ENCODE data around the gene RNLS.

DNA sequence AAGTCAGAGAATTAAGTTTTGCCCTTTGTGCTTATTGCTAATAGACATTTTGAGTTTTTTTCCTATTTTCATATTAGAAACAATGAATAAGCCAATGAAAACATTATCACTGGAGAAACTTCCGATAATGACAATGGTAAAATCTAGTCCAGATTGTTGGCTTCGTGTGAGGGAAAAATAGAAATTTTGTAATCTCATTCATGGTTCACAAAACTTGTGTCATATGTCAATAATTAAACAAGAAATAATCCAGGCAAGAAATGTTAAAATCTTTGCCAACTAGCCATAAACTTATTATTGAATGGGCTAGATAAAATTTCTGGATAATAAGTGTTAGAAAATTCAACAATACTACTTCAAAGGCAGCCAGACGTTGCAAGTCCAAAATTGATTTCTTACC is 36.6 kb downstream of the RNLS start:
- TF ChIP-seq, protein P1, sequence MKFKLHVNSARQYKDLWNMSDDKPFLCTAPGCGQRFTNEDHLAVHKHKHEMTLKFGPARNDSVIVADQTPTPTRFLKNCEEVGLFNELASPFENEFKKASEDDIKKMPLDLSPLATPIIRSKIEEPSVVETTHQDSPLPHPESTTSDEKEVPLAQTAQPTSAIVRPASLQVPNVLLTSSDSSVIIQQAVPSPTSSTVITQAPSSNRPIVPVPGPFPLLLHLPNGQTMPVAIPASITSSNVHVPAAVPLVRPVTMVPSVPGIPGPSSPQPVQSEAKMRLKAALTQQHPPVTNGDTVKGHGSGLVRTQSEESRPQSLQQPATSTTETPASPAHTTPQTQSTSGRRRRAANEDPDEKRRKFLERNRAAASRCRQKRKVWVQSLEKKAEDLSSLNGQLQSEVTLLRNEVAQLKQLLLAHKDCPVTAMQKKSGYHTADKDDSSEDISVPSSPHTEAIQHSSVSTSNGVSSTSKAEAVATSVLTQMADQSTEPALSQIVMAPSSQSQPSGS (IDR thresholded peaks at IDR 0.05; ENCODE audit: low read length), result no peak
- TF ChIP-seq YY1 (IDR thresholded peaks at IDR 0.05; ENCODE audit: low read depth, low read length) (no peak), FOSL1 (IDR thresholded peaks at IDR 0.05; ENCODE audit: insufficient read depth, low read depth, low read length) (no peak), HDAC2 (IDR thresholded peaks at IDR 0.05; ENCODE audit: borderline replicate concordance in 1 of 2, low read depth in 2 of 2, low read length in 2 of 2) (no peak), MAFK (IDR thresholded peaks at IDR 0.05; ENCODE audit: low read depth, low read length) (no peak), CHD2 (IDR thresholded peaks at IDR 0.05; ENCODE audit: low read length) (no peak)
- TF ChIP-seq, protein P2, sequence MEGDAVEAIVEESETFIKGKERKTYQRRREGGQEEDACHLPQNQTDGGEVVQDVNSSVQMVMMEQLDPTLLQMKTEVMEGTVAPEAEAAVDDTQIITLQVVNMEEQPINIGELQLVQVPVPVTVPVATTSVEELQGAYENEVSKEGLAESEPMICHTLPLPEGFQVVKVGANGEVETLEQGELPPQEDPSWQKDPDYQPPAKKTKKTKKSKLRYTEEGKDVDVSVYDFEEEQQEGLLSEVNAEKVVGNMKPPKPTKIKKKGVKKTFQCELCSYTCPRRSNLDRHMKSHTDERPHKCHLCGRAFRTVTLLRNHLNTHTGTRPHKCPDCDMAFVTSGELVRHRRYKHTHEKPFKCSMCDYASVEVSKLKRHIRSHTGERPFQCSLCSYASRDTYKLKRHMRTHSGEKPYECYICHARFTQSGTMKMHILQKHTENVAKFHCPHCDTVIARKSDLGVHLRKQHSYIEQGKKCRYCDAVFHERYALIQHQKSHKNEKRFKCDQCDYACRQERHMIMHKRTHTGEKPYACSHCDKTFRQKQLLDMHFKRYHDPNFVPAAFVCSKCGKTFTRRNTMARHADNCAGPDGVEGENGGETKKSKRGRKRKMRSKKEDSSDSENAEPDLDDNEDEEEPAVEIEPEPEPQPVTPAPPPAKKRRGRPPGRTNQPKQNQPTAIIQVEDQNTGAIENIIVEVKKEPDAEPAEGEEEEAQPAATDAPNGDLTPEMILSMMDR (IDR thresholded peaks at IDR 0.05; ENCODE audit: control extremely low read depth in 1 of 3, insufficient read depth in 1 of 3, low read depth in 1 of 3, low read length in 3 of 3), result no peak
